Loucy (cell line): ENCODE data around the gene SYNPR.

ENCODE experiments used
- H2AFZ ChIP-seq: fragments of 200-600 bp; sonication (generic); 2 replicates; pipeline ENCODE4 v1.6.0; 2016; ENCODE audit warnings: antibody characterized with exemption, mild to moderate bottlenecking, low read length, moderate library complexity
- H3F3A ChIP-seq: fragments of 200-600 bp; 2 replicates; pipeline ENCODE4 v1.6.0; 2016; ENCODE audit warnings: antibody characterized with exemption, low read depth, mild to moderate bottlenecking
- H3K27me3 ChIP-seq: fragments of 200-600 bp; sonication (generic); 2 replicates; pipeline ENCODE4 v1.6.1; 2014; ENCODE audit warnings: low read length, mild to moderate bottlenecking; ENCODE audit not compliant: insufficient read depth, poor library complexity, severe bottlenecking
- H3K36me3 ChIP-seq: fragments of 200-600 bp; sonication (generic); 2 replicates; pipeline ENCODE4 v1.6.1; 2016; ENCODE audit warnings: low read length; ENCODE audit not compliant: insufficient read depth
- H3K4me1 ChIP-seq: fragments of 200-600 bp; sonication (generic); 2 replicates; pipeline ENCODE4 v1.5.1; 2014; ENCODE audit warnings: low read length, mild to moderate bottlenecking; ENCODE audit not compliant: insufficient read depth, poor library complexity, severe bottlenecking
- H3K4me2 ChIP-seq: fragments of 200-600 bp; sonication (generic); 2 replicates; pipeline ENCODE4 v1.6.0; 2014; ENCODE audit warnings: antibody characterized with exemption, low read length, low read depth, mild to moderate bottlenecking; ENCODE audit not compliant: poor library complexity, severe bottlenecking
- H3K4me3 ChIP-seq: fragments of 200-600 bp; sonication (generic); 2 replicates; pipeline ENCODE4 v1.5.1; 2014; ENCODE audit warnings: low read length, mild to moderate bottlenecking, mixed read lengths; ENCODE audit not compliant: poor library complexity, severe bottlenecking
- H3K79me2 ChIP-seq: fragments of 200-600 bp; sonication (generic); 2 replicates; pipeline ENCODE4 v1.6.1; 2014; ENCODE audit warnings: low read length; ENCODE audit not compliant: insufficient read depth
- H3K9ac ChIP-seq: fragments of 200-600 bp; sonication (generic); 2 replicates; pipeline ENCODE4 v1.6.0; 2014; ENCODE audit warnings: mild to moderate bottlenecking, low read depth, low read length, moderate library complexity; ENCODE audit not compliant: poor library complexity, severe bottlenecking
- H3K9me2 ChIP-seq: fragments of 200-600 bp; sonication (generic); replicated peaks from 2 replicates; pipeline ENCODE4 v1.6.1; 2016; ENCODE audit warnings: low read depth, low read length, mixed read lengths
- H3K9me3 ChIP-seq: fragments of 200-600 bp; sonication (generic); 2 replicates; pipeline ENCODE4 v1.6.1; 2014; ENCODE audit warnings: mild to moderate bottlenecking, antibody characterized with exemption, low read length, low read depth; ENCODE audit not compliant: insufficient read depth
- H4K20me1 ChIP-seq: fragments of 200-600 bp; sonication (generic); 2 replicates; pipeline ENCODE4 v1.6.0; 2014; ENCODE audit warnings: antibody characterized with exemption, low read length, mild to moderate bottlenecking; ENCODE audit not compliant: insufficient read depth, poor library complexity, severe bottlenecking
- CTCF ChIP-seq: fragments of 200-600 bp; sonication (generic); conservative IDR thresholded peaks from 2 replicates; pipeline ENCODE4 v1.5.1; 2014; ENCODE audit warnings: mild to moderate bottlenecking, antibody characterized with exemption, low read length
- EZH2phosphoT487 ChIP-seq: fragments of 200-600 bp; IDR thresholded peaks from 2 replicates; pipeline ENCODE4 v1.6.1; 2018; ENCODE audit warnings: antibody characterized with exemption, mild to moderate bottlenecking, moderate library complexity, borderline replicate concordance

Gene SYNPR

DNA sequence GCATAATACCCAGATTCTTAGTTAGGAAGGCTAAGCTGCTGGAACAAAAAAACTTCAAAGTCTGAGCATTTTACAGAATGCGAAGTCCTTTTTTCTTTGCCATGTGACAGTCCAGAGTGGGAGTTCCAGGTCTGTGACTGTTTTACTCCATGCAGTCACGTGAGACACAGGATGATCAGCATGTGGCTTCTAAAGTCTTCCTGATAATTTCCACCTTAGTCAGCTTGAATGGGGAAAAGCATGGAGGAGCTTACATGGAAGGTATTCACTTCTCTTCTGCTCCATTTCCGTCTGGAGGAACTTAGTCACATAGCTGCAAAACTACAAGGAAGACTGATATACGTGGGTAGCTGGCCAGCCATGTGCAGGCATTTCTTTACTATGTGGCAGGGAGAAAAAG lies 376.1 kb downstream of the SYNPR start:
- H3K36me3 ChIP-seq = no peaks in the 10 kb centered on the region
- H3K79me2 ChIP-seq = no peaks in the 10 kb centered on the region
- no peak overlapping the region for H2AFZ ChIP-seq
- no peaks in the 10 kb centered on the region for H4K20me1 ChIP-seq
- H3K4me2 ChIP-seq = no peak overlapping the region
- no peak overlapping the region for H3K9ac ChIP-seq
- H3K27me3 ChIP-seq = no peaks in the 10 kb centered on the region
- H3K9me3 ChIP-seq = no peaks in the 10 kb centered on the region
- TF ChIP-seq EZH2phosphoT487 (no peak), CTCF (no peak)
- H3K4me1 ChIP-seq = no peaks in the 10 kb centered on the region
- H3F3A ChIP-seq = no peaks in the 10 kb centered on the region
- no peak overlapping the region for H3K4me3 ChIP-seq
- H3K9me2 ChIP-seq = no peaks in the 10 kb centered on the region

DNA sequence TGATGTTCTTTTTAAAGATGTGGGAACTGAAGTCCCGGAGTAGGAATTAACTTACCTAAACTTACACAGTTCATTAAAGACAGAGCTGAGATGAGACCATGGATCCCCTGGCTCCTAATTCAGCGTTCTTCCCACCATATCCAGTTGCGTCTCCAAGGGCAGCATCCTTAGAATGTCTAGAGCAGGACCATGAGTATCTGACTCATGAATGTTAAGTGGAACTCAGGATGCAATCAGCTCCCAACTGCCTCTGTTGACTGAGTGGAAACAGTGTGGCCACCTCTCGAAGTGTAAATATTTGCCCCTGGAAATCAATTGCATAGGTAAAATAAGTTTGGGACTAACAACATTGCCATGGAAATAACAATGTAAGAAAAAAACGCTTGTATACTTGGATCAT lies 376.8 kb downstream of the SYNPR start:
- Histone ChIP-seq H3K9ac (no peak overlapping the region), H3K36me3 (no peaks in the 10 kb centered on the region), H3K4me1 (no peaks in the 10 kb centered on the region), H3K9me3 (no peaks in the 10 kb centered on the region), H3F3A (no peaks in the 10 kb centered on the region), H3K27me3 (no peaks in the 10 kb centered on the region), H4K20me1 (no peaks in the 10 kb centered on the region), H3K4me2 (no peak overlapping the region), H2AFZ (no peak overlapping the region), H3K4me3 (no peak overlapping the region), H3K9me2 (no peaks in the 10 kb centered on the region), H3K79me2 (no peaks in the 10 kb centered on the region)
- TF ChIP-seq EZH2phosphoT487 (no peak), CTCF (no peak)

- no peaks in the 10 kb centered on the region for H3K4me1 ChIP-seq
- no peaks in the 10 kb centered on the region for H3K9me2 ChIP-seq
- H3K79me2 ChIP-seq = no peaks in the 10 kb centered on the region
- H3K36me3 ChIP-seq = no peaks in the 10 kb centered on the region
- no peaks in the 10 kb centered on the region for H3K27me3 ChIP-seq
- no peak overlapping the region for H3K4me3 ChIP-seq
- no peaks in the 10 kb centered on the region for H3K9me3 ChIP-seq
- TF ChIP-seq EZH2phosphoT487 = no peak
- TF ChIP-seq CTCF = no peak
- no peak overlapping the region for H3K9ac ChIP-seq
- H2AFZ ChIP-seq = no peak overlapping the region
- H3F3A ChIP-seq = no peaks in the 10 kb centered on the region
- no peak overlapping the region for H3K4me2 ChIP-seq
- no peaks in the 10 kb centered on the region for H4K20me1 ChIP-seq
These were observed 377.4 kb downstream of the SYNPR start for GRCh38 chr3:63655519-63655918.
